Measurements from ENCODE around the gene BTBD9. TPM values are rescaled to one million over a fixed set of nuclear protein-coding genes. Genes with fewer than 3 reads are reported as not detected.

BTBD9 gene
- total RNA-seq, 1 donor from 2014 or later, result 10.3 TPM

DNA sequence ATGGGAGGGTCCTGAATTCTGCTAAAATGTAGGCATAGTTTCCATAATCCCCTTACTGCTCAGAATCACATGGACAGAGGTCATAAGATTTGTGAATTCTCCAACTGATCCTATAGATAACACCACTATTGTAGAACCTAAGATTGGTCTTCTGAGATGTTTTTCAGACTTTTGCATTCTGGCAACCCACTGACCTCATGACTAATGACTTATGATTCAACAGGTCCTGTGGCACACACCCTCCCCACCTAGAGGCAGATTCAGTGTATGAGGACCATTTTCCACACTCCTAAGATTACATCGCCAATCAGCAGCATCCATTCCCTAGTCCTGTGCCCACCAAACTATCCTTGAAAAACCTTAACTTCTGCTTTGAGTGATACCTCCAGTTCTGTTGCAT lies 207.2 kb downstream of the BTBD9 start:
- H3K36me3 Mint-ChIP-seq (ENCODE audit: low read depth, unreplicated experiment), result peaks cover 5% of the 10 kb centered on the region
- no peaks in the 10 kb centered on the region for H3K27me3 Mint-ChIP-seq (ENCODE audit: low read depth, unreplicated experiment)
- H3K4me1 ChIP-seq (ENCODE audit: insufficient read depth, low read length), result peaks cover 4% of the 10 kb centered on the region
- no peaks in the 10 kb centered on the region for H4K20me1 ChIP-seq (ENCODE audit: insufficient read depth, low read length)
- H3K27me3 ChIP-seq (ENCODE audit: insufficient read depth, low read length), result no peaks in the 10 kb centered on the region
- FAIRE-seq (no peak), DNase-seq (ENCODE audit: low read depth) (peak; percentile 33)
- no peak overlapping the region for H3K27ac Mint-ChIP-seq (ENCODE audit: unreplicated experiment)
- H3K27ac ChIP-seq (ENCODE audit: low read depth, low read length), result no peak overlapping the region
- H3K4me1 Mint-ChIP-seq (ENCODE audit: low read depth, unreplicated experiment), result peaks cover 4% of the 10 kb centered on the region
- H2AFZ ChIP-seq (ENCODE audit: low read depth, low read length), result no peak overlapping the region
- H3K36me3 ChIP-seq (ENCODE audit: insufficient read depth, low read length), result no peaks in the 10 kb centered on the region
- H3K4me2 ChIP-seq (ENCODE audit: low read length), result no peak overlapping the region
- H3K79me2 ChIP-seq (ENCODE audit: insufficient read depth, low read length), result no peaks in the 10 kb centered on the region
- H3K9me3 Mint-ChIP-seq (ENCODE audit: unreplicated experiment), result peaks cover 12% of the 10 kb centered on the region
- H3K4me3 ChIP-seq (ENCODE audit: insufficient read depth, low read depth, low read length), result no peak overlapping the region
- no peak for TF ChIP-seq EZH2 (IDR thresholded peaks at IDR 0.05; ENCODE audit: insufficient read depth, low read length)
- TF ChIP-seq, protein P1, sequence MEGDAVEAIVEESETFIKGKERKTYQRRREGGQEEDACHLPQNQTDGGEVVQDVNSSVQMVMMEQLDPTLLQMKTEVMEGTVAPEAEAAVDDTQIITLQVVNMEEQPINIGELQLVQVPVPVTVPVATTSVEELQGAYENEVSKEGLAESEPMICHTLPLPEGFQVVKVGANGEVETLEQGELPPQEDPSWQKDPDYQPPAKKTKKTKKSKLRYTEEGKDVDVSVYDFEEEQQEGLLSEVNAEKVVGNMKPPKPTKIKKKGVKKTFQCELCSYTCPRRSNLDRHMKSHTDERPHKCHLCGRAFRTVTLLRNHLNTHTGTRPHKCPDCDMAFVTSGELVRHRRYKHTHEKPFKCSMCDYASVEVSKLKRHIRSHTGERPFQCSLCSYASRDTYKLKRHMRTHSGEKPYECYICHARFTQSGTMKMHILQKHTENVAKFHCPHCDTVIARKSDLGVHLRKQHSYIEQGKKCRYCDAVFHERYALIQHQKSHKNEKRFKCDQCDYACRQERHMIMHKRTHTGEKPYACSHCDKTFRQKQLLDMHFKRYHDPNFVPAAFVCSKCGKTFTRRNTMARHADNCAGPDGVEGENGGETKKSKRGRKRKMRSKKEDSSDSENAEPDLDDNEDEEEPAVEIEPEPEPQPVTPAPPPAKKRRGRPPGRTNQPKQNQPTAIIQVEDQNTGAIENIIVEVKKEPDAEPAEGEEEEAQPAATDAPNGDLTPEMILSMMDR (IDR thresholded peaks at IDR 0.05; ENCODE audit: insufficient read depth, low read depth, low read length), result no peak
- H3K9ac ChIP-seq (ENCODE audit: low read length), result no peak overlapping the region
- H3K4me3 Mint-ChIP-seq (ENCODE audit: unreplicated experiment), result peak overlapping the region; percentile 60
- no peaks in the 10 kb centered on the region for H3K9me3 ChIP-seq (ENCODE audit: insufficient read depth, low read depth, low read length)

- H3K4me3 ChIP-seq (ENCODE audit: insufficient read depth, low read depth, low read length), result no peak overlapping the region
- DNase-seq (ENCODE audit: low read depth) (no peak), FAIRE-seq (no peak)
- no peak overlapping the region for H3K27ac ChIP-seq (ENCODE audit: low read depth, low read length)
- no peak overlapping the region for H3K27ac Mint-ChIP-seq (ENCODE audit: unreplicated experiment)
- no peak overlapping the region for H3K9ac ChIP-seq (ENCODE audit: low read length)
- H3K4me3 Mint-ChIP-seq (ENCODE audit: unreplicated experiment), result no peak overlapping the region
- no peaks in the 10 kb centered on the region for H3K36me3 ChIP-seq (ENCODE audit: insufficient read depth, low read length)
- H3K4me1 Mint-ChIP-seq (ENCODE audit: low read depth, unreplicated experiment), result peaks cover 4% of the 10 kb centered on the region
- H3K4me1 ChIP-seq (ENCODE audit: insufficient read depth, low read length), result peaks cover 4% of the 10 kb centered on the region
- no peaks in the 10 kb centered on the region for H3K27me3 Mint-ChIP-seq (ENCODE audit: low read depth, unreplicated experiment)
- peaks cover 5% of the 10 kb centered on the region for H3K36me3 Mint-ChIP-seq (ENCODE audit: low read depth, unreplicated experiment)
- no peaks in the 10 kb centered on the region for H3K79me2 ChIP-seq (ENCODE audit: insufficient read depth, low read length)
- H4K20me1 ChIP-seq (ENCODE audit: insufficient read depth, low read length), result no peaks in the 10 kb centered on the region
- TF ChIP-seq, protein P1 (IDR thresholded peaks at IDR 0.05; ENCODE audit: insufficient read depth, low read depth, low read length), result no peak
- no peak for TF ChIP-seq EZH2 (IDR thresholded peaks at IDR 0.05; ENCODE audit: insufficient read depth, low read length)
- no peaks in the 10 kb centered on the region for H3K27me3 ChIP-seq (ENCODE audit: insufficient read depth, low read length)
- peaks cover 12% of the 10 kb centered on the region for H3K9me3 Mint-ChIP-seq (ENCODE audit: unreplicated experiment)
- no peak overlapping the region for H3K4me2 ChIP-seq (ENCODE audit: low read length)
- H3K9me3 ChIP-seq (ENCODE audit: insufficient read depth, low read depth, low read length), result no peaks in the 10 kb centered on the region
- H2AFZ ChIP-seq (ENCODE audit: low read depth, low read length), result no peak overlapping the region
These were observed 207.7 kb downstream of the BTBD9 start for GRCh38 chr6:38432079-38432478.

- H3K4me1 Mint-ChIP-seq (ENCODE audit: low read depth, unreplicated experiment), result peaks cover 4% of the 10 kb centered on the region
These were observed 210.2 kb downstream of the BTBD9 start for GRCh38 chr6:38429546-38429945.

More at GRCh38 chr6:38429546-38429945, 210.2 kb downstream of the BTBD9 start:
- DNase-seq (ENCODE audit: low read depth) (no peak), FAIRE-seq (no peak)
- Histone ChIP-seq H3K4me3 (ENCODE audit: insufficient read depth, low read depth, low read length) (no peak overlapping the region), H3K4me1 (ENCODE audit: insufficient read depth, low read length) (peaks cover 4% of the 10 kb centered on the region), H3K4me2 (ENCODE audit: low read length) (no peak overlapping the region), H3K27ac (ENCODE audit: low read depth, low read length) (no peak overlapping the region), H3K36me3 (ENCODE audit: insufficient read depth, low read length) (no peaks in the 10 kb centered on the region), H2AFZ (ENCODE audit: low read depth, low read length) (no peak overlapping the region), H4K20me1 (ENCODE audit: insufficient read depth, low read length) (no peaks in the 10 kb centered on the region), H3K79me2 (ENCODE audit: insufficient read depth, low read length) (no peaks in the 10 kb centered on the region), H3K9ac (ENCODE audit: low read length) (no peak overlapping the region), H3K27me3 (ENCODE audit: insufficient read depth, low read length) (no peaks in the 10 kb centered on the region), H3K9me3 (ENCODE audit: insufficient read depth, low read depth, low read length) (no peaks in the 10 kb centered on the region)
- Mint-ChIP-seq H3K27me3 (ENCODE audit: low read depth, unreplicated experiment) (no peaks in the 10 kb centered on the region), H3K9me3 (ENCODE audit: unreplicated experiment) (peaks cover 12% of the 10 kb centered on the region), H3K27ac (ENCODE audit: unreplicated experiment) (no peak overlapping the region), H3K36me3 (ENCODE audit: low read depth, unreplicated experiment) (peaks cover 5% of the 10 kb centered on the region), H3K4me3 (ENCODE audit: unreplicated experiment) (no peak overlapping the region)
- TF ChIP-seq EZH2 (IDR thresholded peaks at IDR 0.05; ENCODE audit: insufficient read depth, low read length), result no peak
- TF ChIP-seq, protein P1 (IDR thresholded peaks at IDR 0.05; ENCODE audit: insufficient read depth, low read depth, low read length), result no peak
